ENCODE results near the gene TNPO3. TPM values are rescaled to one million over a fixed set of nuclear protein-coding genes. Genes with fewer than 3 reads are reported as not detected.

Gene TNPO3
- total RNA-seq, 1 experiment from 2014 or later, result 58.5 TPM

DNA sequence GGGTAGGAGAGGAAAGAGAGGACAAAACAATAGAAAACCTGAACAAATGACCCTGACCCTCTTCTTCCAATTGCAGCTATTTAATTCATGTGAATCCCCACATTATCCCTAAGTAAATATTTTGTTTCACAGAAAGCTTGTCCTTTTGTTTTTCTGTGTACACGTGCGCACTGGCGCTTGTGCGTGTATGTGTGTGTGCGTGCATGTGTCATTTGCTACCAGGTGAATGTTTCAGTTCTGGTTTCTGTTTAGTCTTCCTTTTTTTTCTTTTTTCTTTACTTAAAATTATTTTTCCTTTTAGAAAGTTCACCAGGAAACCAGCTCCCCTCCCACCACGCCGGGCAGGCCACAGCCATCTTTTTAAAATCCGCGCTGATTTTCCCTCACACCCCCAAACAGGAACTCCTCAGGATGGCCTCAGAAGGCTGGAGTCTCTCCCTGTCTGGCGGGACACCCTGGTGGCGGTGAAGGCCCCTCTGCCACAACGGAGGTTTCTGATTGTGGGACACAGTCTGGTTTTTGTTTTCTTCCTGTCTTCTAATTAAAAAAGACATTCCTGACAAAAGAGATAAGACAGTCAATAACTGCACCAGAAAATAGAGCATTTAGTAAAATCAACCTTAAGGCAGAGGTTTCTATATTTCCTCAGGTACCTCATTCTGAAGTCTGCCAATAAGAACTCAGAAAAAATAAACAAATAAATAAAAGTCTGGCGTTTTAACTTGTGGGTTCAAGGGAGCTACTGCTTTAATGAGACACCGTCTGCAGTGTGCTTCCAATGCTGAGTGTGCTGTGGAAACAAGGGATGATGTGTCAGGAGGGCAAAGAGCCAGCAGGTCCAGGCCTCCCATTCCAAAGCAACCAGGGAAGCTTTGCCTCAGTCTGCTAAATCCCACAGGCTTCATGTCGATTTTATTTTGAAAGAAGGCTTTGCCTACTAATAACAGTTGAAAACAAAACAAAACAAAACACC is 99.8 kb downstream of the TNPO3 start:
- no peaks in the 10 kb centered on the region for H3K9me2 ChIP-seq (ENCODE audit: insufficient read depth)
- H3K4me2 ChIP-seq (ENCODE audit: low read length), result no peak overlapping the region
- H3K4me1 ChIP-seq (ENCODE audit: control insufficient read depth in 1 of 2, insufficient read depth in 2 of 2, low read length in 2 of 2), result no peaks in the 10 kb centered on the region
- ATAC-seq (no peak), DNase-seq (ENCODE audit: low read depth, low spot score) (no peak)
- intact Hi-C loops (cut with micrococcal nuclease), result no loop called here
- TF ChIP-seq TCF7L2 (IDR thresholded peaks at IDR 0.05; ENCODE audit: borderline replicate concordance, extremely low read depth, insufficient read depth, insufficient read length) (no peak), JUND (IDR thresholded peaks at IDR 0.05) (no peak), EZH2phosphoT487 (IDR thresholded peaks at IDR 0.05; ENCODE audit: borderline replicate concordance) (no peak), POLR2AphosphoS5 (IDR thresholded peaks at IDR 0.05; ENCODE audit: low read depth, low read length) (no peak), RAD21 (IDR thresholded peaks at IDR 0.05; ENCODE audit: low read depth) (no peak), POLR2A (IDR thresholded peaks at IDR 0.05; ENCODE audit: borderline replicate concordance, extremely low read depth, insufficient read depth, insufficient read length) (no peak), EZH2 (IDR thresholded peaks at IDR 0.05) (no peak), ELF1 (IDR thresholded peaks at IDR 0.05; ENCODE audit: borderline replicate concordance, low read depth) (no peak), MAX (IDR thresholded peaks at IDR 0.05) (no peak), REST (IDR thresholded peaks at IDR 0.05; ENCODE audit: low read depth) (no peak), EGR1 (IDR thresholded peaks at IDR 0.05; ENCODE audit: low read depth) (no peak), ZNF274 (IDR thresholded peaks at IDR 0.05; ENCODE audit: low read depth, low read length) (no peak), YY1 (IDR thresholded peaks at IDR 0.05; ENCODE audit: extremely low read depth, insufficient replicate concordance, low read depth, low read length) (no peak), FOSL1 (IDR thresholded peaks at IDR 0.05; ENCODE audit: low read depth) (no peak)
- no peaks in the 10 kb centered on the region for H3K9me3 ChIP-seq (ENCODE audit: control insufficient read depth in 1 of 2, insufficient read depth in 1 of 2, low read depth in 1 of 2, low read length in 2 of 2)
- H3K79me2 ChIP-seq (ENCODE audit: insufficient read depth, low read length), result no peaks in the 10 kb centered on the region
- ChIA-PET POLR2A (no interaction called here), RAD21 (ENCODE audit: low non-redundant PET in 1 of 2, low total read pairs in 2 of 2, uncharacterized antibody in 2 of 2, unreplicated experiment in 2 of 2) (no interaction called here), CTCF (no interaction called here)
- H3K9ac ChIP-seq (ENCODE audit: low read length), result no peak overlapping the region
- H3K36me3 ChIP-seq (ENCODE audit: control insufficient read depth in 1 of 2, insufficient read depth in 2 of 2, low read length in 2 of 2), result peaks cover 32 to 48% of the 10 kb centered on the region in 2 experiments; a peak in 3 of 4 replicates
- no peaks in the 10 kb centered on the region for H4K20me1 ChIP-seq (ENCODE audit: insufficient read depth)
- H2AFZ ChIP-seq (ENCODE audit: low read depth, low read length, poor library complexity, severe bottlenecking), result no peak overlapping the region
- H3K4me3 ChIP-seq (replicated peaks in 1 of 2; ENCODE audit: low read depth in 1 of 2, low read length in 2 of 2), result no peak overlapping the region
- H3K27ac ChIP-seq (ENCODE audit: low read depth, low read length), result no peak overlapping the region
- BruUV-seq (replicated peaks), result TSS peak; percentile 45
- no peaks in the 10 kb centered on the region for H3K27me3 ChIP-seq (ENCODE audit: insufficient read depth, low read length)
